ENCODE results near the gene SYT1.

SYT1 gene

DNA sequence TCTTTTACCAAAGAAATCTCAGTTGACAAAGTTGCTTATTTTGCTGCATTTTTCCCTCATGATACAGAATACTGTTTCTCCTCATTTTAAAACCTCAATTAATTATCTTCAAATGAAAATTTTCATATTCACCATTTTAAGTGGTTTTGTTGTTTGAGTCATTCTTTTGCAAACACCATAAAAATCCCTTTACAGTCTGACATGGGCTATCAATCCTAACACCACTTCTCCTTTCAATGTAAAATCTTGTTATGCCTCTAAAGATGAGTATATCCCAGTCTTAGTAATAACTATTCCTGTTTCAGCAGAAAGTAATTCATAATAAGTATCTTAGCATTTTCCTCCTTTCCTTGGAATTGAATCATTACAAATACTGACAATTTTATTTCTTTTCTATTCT, 192.2 kb downstream of the SYT1 start:
- no peak for DNase-seq (ENCODE audit: low read depth, low spot score)

DNA sequence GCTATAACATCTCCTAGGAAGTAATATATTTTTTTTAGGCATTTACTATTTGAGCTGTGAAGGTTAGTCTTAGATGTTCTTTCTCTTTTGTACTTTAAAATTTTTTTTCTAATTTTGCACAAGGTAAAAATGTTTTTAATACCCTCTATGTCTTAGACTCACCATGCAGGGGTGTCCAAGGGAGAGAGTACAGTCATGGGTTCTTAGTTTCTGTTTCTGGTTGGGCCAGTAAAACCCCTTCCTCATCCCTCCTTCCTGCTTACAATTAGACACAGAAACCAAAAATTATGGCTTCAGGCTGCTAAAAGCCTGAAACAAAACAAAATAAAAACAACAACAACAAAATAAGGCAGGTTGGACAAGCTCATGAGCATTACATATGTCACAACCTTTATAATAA, 193.0 kb downstream of the SYT1 start:
- DNase-seq (ENCODE audit: low read depth, low spot score), result no peak

DNA sequence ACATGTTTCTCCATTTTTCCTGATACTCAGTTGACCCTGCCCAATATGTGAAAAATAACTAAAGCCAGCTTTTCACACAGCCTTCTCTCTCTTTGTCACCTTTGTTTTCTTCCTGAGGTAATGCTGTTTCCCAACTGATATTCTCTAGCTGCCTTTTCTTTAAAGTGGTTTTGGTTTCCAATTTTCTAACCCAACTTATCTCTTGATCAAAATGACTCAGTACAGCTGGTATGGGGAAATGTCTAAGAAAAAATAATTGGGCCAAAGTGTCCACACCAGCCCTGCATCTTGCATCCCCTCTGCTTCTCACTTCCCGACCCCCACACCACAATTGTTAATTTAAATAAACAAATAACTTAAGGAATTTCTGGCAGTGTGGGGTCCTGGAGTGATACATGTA, 193.8 kb downstream of the SYT1 start:
- DNase-seq (ENCODE audit: low read depth, low spot score), result no peak

DNA sequence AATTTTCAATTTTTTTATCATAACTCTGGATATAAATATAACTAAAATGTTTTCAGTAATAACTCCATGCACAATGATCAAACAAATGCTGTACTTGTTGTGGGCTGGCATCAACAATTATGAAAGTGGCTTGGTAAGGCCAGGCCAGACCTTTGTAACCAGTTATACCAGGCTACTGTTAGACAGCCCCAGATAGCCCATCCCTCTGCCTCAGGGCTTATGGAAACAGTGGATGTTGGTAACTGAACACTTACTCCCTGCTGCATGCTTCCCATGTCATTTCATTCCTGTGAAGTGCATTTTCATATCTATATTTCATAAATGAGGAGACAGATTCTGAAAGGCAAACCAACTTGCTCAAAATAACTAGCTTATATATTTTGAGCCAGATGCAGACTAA, 195.0 kb downstream of the SYT1 start:
- DNase-seq (ENCODE audit: low read depth, low spot score), result no peak

DNA sequence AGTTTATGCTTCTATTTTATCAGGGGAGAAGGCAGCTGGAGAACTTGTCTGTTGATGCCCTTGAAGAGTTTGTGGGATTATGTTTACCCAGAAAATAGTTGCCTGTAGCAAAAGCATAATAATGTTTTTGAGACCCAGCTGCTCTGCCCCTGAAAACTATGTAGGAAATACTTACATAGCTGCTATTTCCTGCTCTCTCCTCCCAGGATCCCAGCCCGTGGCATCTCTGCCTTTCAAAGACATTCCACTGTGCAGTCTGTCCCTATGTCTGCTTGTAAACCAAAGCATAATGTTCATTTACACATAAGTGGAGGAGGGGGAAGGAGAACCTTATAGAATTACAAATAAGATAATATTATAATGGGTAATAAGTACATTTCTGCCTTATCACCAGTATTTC, 198.7 kb downstream of the SYT1 start:
- DNase-seq (ENCODE audit: low read depth, low spot score), result no peak

DNA sequence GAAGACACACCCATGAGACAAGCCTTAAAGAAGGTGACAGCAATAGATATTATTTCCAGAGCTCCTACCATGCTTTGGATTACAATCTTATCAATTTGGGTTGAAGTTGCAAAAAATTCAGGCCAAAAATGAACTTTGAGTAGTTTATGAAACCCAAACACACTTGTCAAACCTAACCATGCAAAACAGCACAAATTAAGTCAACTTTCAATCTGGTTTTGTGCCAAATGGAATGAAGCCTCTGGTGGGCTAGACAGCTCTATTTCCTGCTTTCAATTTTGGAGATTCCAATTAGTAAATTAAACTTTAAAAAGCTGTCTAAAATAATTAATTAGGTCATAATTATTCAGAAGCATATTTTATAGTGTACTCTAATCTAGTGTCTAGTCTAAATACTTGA, 203.4 kb downstream of the SYT1 start:
- DNase-seq (ENCODE audit: low read depth, low spot score), result no peak

DNA sequence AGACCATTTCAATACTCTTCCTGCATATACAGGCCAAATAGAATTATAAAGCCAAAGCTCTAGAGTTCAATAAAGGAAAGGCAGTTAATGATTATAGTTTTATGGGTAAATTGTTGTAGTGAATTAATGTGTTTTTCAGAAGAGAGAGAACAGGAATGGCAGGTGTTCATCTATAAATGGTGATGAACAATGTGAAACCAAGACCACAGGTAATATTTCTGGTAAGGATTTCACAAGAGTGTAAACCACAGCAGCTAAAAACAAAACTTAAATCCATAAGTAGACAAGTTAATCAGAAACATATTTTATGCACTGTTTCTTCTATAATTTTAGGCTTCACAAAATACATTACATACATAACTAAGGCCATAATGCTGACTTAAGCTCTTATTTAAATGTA, 204.4 kb downstream of the SYT1 start:
- no peak for DNase-seq (ENCODE audit: low read depth, low spot score)

DNA sequence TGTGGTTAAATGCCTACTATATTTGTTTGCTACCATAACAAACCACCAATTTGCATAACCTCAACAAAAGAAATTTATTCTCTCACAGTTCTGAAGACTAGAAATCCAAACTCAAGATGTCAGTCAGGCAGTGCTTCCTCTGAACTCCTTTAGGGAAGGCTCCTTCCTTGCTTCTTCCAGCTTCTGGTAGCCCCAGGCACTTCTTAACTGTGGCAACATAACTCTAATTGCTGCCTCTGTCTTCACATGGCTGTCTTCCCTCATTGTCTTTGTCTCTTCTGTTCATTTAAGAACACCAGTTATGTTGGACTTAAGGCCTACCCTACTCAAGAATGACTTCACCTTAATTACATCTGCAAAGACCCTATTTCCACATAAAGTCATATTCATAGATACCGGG, 206.9 kb downstream of the SYT1 start:
- no peak for DNase-seq (ENCODE audit: low read depth, low spot score)

DNA sequence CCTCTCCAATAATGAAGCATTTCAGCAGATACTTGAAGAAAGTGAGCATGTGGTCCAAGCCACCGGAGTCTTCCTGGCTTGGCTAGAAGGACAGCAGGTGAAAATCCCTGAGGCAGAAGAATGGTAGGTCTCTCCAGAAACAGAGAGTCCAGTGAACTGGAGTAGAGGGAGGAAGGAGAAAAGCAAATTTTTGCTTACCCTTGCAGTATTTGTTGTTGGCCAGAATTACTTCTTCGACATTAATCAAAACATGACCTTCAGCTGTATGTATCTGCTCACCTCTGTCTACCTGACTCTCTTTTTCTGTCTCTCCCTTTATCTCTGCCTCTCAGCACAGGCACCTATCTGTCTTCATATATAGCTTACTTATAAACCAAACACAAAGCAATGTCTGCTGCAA, 208.9 kb downstream of the SYT1 start:
- no peak for DNase-seq (ENCODE audit: low read depth, low spot score)

DNA sequence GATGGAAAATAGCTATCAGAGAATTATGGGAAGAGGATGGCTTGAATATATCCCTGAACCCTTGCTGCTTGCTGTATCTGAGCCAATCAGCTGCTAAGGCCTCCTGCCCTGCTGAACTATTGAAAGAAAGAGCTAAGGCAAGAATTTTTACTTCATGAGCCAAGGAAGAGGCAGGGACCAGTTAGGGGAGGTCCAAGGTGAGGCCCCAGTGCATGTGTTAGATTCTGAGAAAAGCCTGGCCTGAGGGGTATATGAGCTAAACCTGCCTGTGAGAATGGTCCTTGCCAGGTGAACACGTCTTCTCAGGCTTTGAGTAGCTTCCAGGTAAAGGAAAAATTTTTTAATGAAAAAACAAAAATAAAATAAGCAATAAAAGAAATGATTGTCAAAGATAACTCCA, 218.0 kb downstream of the SYT1 start:
- DNase-seq (ENCODE audit: low read depth, low spot score), result no peak

DNA sequence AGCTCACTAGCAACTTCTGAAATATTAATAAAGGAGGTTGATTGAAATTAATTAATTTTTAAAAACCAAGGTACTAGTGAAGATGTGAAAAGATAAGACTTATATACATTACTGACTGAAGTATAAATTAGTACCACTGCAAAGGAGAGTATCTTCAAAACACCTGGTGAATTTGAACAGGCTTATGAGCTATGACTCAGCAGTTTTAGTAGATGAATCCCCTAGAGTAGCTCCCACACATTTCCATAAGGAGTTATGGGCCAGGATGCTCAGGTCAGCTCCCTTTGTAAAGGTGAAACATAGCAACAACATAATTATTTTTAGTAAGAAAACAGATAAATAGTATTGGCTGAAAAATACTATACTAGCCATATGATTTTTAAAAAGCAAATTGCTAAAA, 218.6 kb downstream of the SYT1 start:
- no peak for DNase-seq (ENCODE audit: low read depth, low spot score)

DNA sequence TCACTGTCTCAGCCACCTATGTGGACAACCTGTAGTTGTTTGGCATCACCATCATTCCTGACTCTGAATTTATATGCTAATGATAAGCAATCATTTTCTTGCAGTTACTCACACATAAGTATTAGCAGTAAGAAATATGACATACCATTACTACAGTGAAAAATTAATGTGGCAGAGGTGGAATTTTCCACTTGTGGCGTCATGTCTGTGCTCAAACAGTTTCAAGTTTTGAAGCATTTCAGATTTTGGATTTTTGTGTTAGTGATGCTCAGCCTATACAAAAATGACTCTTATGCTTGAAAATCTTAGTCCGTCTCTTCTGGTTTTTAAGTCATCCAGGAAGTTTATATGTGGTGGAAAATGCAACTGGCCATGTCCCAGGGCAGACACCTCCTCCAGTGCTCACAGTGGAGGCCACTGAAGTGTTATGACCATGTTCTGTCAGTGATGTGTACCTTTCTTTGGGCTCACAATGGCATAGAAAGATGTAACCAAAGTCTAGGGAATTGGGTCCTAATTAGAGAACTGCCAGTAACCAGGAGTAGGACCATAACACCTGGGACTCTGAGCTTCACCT, 220.6 kb downstream of the SYT1 start:
- no peak for DNase-seq (ENCODE audit: low read depth, low spot score)

DNA sequence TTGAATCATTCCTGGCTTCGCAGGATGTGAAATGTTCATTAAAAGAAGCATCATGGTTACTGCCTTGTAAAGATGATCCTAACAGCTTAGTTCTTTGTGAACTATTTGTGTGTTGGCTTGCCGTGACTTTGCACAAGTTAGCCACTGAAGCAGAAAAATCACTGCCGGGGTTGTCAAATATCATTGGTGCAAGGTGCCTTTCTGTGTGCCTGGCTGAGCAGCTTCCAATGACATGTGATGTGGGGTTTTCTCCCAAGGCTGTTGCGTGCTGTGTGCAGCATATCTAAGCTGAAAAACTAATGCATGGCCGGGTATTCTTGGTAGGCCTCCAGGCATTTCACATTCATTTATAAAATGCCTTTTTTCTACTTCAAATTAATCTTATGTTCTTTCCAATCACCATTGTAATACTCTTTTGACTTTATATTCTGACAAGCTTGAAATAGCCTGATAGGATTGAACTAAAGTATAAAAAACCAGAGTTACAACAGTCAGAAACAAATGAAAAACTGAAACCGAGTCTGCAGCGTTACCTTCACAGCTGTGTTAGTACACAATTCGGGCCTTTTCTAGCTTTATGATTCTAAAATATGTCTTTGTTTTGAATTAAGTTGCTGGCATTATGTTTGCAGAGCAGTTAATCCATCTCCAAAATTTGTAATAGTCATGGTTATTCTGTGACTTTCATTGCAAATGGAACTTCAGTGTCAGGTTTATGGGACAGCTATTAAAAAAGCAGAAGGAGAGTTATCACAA, 222.1 kb downstream of the SYT1 start:
- no peak for DNase-seq (ENCODE audit: low read depth, low spot score)

DNA sequence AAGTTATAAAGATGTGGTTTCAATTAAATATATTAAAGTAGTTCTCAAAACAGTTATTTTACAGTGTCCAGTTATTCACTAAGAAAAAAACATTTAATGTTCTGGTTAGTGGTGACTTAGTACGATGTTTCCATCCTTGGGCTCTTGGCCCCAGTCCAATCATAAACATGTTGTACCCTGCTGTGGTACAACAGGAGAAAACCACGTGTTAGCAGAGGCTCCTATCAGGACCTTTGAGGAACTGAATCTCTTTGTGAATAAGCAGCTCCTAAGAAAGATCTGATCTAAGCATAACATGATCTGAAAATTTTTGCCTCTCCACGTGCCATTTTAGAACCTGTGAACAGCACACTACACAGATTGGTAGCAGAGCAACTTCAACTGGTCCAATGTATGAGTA, 234.0 kb downstream of the SYT1 start:
- peak; percentile 47 for DNase-seq (ENCODE audit: low read depth, low spot score)

DNA sequence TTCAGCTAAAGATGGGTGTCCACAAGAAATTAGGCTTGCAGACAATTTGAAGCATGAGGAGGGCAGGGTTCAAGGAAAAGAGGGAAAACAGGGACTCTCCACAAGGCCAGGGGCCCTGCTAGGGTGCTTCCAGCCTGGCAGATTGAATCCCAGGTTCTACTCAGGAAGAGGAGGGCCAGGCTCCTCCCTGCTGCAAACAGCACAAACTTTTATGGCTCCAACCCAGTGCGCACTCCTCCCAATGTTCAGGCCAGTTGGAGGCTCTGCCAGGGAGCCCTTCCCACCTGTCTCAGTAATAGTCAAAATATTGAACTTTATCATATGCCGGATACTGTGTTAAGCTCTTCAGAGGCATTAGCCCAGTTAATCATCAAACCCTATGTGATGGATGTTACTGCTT, 244.4 kb downstream of the SYT1 start:
- no peak for DNase-seq (ENCODE audit: low read depth, low spot score)

DNA sequence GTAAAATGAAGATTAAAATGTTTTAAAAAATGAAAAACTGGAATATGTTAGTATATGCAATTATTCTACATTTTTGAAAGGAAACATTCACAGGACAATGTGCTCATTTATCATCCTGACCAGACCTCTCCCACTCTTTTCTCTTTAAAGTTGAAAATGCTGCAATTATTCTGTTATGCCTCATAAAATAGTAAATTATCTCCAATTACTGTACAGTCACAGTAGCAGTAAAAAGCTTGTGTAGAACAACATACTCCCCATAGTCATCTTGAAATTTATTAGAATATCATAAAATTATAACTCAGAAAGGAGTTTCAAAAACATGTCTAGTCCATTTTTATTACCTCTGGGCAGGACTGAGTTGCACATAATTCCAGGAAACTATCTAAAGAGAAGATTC, 250.3 kb downstream of the SYT1 start:
- no peak for DNase-seq (ENCODE audit: low read depth, low spot score)

DNA sequence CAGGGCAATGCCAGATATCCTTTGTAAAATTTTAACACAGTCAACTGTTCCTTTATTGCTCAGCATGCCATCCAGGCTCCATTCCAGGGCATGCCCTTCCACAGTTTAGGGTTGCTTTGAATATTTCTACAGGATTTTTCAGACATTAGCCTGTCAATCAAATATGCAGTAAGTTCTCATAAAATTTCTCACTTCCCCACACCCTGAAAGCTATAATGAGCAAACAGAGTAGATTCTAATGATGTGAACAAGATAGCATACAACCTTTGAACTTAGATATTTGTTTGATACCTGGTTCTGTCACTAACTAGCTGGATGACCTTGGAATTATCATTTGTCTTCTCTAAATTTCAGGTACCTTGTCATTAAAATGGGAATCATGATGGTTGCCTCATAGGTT, 251.2 kb downstream of the SYT1 start:
- DNase-seq (ENCODE audit: low read depth, low spot score), result no peak

DNA sequence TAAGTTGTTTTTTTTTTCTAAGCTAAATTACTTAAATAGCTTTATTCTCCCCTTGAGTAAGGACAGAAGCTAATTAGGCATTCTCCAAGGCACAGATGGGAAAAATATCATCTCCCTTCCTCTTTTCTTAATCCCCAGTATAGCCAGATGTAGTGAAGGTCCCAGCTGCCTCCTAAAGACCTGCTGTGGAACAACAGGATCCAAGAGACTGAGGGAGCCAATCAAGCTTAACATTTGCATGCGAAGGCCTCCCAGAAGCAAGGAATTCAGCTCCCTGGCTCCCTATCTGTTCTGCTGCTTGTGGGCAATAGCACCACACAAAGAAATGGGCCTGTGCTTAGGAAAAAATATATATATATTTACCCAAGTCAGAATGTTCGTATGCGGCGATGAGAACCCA, 255.2 kb downstream of the SYT1 start:
- no peak for DNase-seq (ENCODE audit: low read depth, low spot score)

DNA sequence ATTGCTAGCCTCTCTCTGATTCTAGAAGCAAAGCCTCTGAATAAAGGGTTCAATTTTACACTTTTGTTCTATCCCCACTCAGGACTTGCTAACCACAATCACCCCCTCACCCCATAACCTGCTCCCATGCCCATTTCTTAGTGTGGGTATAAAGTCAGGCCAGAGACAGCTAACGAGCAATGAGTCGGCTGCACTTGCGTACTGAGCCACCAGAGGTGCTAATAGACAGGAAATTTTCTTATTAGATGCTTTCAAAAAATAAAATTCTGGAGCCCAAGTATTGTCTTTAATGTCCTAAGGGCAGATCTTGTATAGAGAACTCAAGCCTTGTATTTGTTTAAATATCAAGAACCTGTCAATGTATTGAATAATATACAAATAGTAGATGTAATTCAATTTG, 256.9 kb downstream of the SYT1 start:
- no peak for DNase-seq (ENCODE audit: low read depth, low spot score)

DNA sequence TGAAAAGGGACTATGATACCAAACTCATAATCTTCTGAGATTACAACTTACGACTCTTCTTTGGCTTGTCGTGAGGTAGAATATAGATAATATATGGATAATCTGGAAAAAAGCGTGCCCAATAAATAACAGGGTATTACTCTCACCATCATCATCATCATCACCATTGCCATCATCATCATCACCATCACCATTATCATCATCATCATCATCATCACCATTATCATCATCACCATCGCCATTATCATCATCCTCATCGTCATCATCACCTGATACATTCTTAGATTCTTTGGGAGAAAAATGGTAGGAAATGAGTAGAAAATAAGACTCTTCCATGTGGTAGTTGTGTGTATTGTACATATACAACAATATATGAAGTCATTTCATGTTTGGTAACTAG, 259.8 kb downstream of the SYT1 start:
- no peak for DNase-seq (ENCODE audit: low read depth, low spot score)

DNA sequence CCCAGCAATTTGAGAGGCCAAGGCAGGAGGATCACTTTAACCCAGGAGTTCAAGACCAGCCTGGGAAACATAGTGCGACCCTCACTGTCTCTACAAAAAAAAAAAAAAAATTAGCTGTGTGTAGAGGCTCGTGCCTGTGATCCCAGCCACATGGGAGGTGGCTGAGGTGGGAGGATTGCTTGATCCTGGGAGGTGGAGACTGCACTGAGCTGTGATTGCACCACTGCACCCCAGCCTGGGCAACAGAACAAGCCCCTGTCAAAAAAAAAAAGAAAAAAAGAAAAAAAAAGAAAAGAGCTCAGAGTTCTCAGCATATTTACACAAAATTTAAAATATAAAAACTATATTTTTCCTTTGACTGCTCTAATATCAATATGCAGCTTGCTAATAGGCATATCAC, 260.8 kb downstream of the SYT1 start:
- DNase-seq (ENCODE audit: low read depth, low spot score), result no peak

DNA sequence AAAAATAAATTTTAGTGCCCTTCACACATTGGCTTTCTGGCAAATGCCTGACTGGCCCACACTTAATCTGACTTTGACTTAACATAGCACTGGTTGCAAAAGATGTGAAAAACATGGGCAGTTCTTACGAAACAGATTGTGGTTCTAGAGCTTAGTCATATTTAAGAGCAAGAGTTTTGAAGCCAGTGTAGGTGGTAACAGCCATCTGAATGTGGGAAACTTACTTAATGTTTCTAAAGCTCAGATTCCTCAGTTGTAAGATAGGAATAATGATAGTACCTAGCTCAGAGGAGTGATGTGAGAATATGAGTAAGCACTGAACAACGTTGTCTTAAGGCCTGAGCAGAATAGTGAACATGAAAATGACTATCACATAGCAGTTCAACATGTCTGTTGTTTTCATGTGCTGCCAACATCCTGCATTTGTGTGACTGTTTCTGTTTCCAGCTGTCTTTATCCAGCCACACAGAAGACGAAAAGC, 262.7 kb downstream of the SYT1 start:
- no peak for DNase-seq (ENCODE audit: low read depth, low spot score)

DNA sequence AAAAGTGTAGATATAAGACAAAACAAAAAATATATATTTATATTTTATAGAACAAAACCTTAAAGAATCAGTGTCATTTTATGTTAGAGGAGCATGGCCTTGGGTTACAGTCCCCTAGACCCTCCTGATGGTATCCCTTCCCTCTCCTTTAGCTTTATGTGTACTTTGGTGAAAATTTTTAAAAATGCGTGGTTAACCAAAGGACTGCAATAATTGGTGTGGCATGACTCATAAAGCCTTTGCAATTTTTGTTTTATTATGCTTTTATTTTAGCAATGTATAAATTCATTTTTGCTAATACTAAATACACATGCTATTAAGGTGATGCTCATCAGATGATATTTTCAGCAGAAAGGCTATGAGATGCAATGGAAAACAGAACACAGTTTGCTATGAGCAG, 264.4 kb downstream of the SYT1 start:
- DNase-seq (ENCODE audit: low read depth, low spot score), result no peak

DNA sequence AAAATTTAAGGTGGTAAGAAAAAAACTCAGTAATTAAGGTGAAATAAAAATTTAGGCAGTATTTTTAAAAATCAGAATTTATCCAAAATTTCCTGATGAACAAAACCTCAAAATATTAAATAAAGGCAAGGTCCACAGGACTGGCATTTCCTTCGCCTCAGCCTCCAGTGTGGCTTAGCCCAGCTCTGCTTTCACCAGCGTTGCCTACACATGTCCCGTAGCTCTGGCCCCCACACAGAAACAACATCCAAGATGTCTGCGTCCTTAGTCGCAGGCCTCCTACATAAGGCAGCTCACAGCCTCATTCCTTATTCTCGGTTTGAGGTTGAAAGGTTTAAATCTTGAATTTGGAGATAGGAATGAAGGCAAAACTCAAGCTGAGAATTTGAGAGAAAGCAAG, 274.3 kb downstream of the SYT1 start:
- no peak for DNase-seq (ENCODE audit: low read depth, low spot score)
